ENCODE results near the gene RBM6.
A peak's percentile ranks its signal among the peaks of the same experiment; 100 is the strongest.
"Not testable (repeated sequence)": the region's sequence is repeated elsewhere in the genome, so short reads cannot be mapped to it uniquely, and the experiment has no call there.

Gene RBM6

GRCh38 chr3:49914906-49915305 lies 25.0 kb upstream of the RBM6 start:
- DNase-seq (ENCODE audit: low read depth) = no peak

GRCh38 chr3:49916686-49917085 lies 23.3 kb upstream of the RBM6 start:
- no peak for DNase-seq (ENCODE audit: low read depth)

DNA sequence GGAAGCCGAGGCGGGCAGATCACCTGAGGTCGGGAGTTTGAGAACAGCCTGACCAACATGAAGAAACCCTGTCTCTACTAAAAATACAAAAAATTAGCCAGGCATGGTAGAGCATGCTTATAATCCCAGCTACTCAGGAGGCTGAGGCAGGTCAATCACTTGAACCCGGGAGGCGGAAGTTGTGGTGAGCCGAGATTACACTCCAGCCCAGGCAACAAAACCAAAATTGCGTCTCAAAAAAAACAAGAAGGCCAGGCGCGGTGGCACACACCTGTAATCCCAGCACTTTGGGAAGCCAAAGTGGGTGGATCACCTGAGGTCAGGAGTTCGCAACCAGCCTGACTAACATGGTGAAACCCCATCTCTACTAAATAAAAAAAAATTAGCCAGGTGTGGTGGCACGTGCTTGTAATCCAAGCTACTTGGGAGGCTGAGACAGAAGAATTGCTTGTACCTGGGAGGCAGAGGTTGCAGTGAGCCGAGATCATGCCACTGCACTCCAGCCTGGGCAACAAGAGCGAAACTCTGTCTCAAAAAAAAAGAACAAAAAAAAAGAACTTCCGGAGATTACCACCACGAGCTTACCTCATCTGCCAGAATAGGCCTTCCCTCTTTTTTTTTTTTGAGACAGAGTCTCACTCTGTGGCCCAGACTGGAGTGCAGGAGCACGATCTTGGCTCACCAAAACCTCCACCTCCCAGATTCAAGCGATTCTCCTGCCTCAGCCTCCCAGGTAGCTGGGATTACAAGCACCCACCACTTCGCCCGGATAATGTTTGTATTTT lies 22.0 kb upstream of the RBM6 start:
- DNase-seq (ENCODE audit: low read depth) = not testable (repeated sequence)

DNA sequence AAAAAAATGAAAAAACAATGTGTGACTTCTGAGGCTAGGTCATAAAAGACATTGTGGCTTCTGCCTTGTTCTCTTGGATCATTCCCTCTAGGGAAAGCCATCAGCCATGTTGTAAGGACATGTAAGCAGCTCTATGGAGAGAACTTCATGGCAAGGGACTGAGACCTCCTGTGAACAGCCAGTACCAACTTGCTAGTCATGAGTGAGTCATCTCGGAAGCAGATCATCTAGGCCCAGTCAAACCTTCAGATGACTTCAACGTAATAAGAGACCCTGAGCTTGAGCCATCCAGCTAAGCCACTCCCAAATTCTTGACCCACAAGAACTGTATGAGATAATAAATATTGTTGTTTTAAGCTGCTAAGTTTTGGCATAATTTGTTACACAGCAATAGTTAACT lies 15.3 kb upstream of the RBM6 start:
- no peak for DNase-seq (ENCODE audit: low read depth)

- DNase-seq (ENCODE audit: low read depth) = no peak
These were observed 14.5 kb upstream of the RBM6 start for GRCh38 chr3:49925485-49925884.

GRCh38 chr3:49926117-49926728 lies 13.7 kb upstream of the RBM6 start:
- DNase-seq (ENCODE audit: low read depth) = no peak

GRCh38 chr3:49927798-49928197 lies 12.2 kb upstream of the RBM6 start:
- no peak for DNase-seq (ENCODE audit: low read depth)

DNA sequence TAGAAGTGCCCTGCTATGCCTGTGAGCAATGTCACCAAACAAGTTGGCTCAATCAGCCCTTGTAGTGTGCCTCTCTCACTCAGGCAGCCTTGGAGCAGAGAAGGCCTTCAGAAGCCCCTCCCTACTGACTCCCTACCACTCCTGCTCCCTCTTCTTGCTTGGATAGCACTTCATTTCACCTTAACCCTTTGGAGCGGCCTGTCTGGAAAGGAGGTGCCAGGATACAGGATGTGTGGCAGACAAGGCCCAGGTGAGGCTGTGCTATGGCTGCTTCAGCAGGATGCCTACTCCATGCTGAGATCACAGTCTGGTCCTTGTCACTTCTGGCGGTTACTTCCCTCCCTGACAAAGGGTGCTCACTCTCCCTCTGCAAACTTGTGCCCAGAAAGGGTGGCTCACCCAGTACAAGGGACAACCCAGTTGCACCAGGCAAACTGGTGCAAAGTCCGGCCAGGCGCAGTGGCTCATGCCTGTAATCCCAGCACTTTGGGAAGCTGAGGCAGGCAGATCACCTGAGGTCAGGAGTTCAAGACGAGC lies 11.4 kb upstream of the RBM6 start:
- DNase-seq (ENCODE audit: low read depth) = no peak

DNA sequence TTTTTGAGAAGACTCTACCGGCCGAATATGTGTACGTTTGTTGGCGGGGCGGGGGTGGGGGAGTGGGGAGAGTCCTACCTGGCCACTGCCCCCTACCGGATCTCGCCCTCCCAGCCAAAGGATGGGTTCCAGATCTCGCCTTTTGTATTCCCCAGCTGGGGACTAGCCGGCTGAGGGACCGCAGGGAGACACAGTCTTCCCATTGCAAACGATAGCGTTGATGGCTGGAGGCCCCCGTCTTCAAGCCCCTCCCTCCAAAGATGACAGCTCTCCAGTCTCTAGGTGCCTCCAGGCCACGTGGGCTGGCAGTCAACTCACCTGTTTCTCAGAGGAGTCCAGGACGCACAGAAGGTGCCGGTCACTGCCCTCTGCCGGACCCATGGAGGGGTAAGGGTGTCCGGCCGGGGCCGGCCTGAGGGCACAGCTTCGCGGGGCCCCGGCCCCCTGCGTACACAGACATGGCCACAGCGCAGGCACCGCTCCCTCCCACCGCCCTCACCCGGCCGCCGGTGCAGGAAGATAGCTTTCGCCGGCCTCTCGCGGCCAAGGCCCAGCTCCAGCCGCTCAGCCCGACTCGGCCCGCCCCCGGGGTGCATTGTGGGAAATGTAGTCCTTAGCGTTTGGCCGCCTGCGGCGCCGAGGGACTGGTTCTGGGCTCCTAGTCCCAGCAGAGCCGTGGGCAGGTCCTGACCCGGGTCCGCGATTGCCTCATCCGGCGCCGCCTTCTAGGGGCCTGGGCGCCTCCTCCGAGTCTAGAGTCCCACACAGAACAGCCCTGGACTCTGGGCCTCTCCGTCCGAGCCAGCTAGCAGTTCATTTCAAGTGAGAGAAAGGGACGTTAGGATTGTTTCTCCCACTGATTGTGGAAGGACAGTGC lies 10.4 kb upstream of the RBM6 start, which contains the start of gene MON1A:
Gene MON1A (minus strand): TSS at position 521 of the 877 bp plus-strand sequence. CDS start 16,465 bp downstream, outside the sequence.
- DNase-seq (ENCODE audit: low read depth) = peak; percentile 77

- DNase-seq (ENCODE audit: low read depth) = no peak
These were observed 9.7 kb upstream of the RBM6 start for GRCh38 chr3:49930168-49930690.

DNA sequence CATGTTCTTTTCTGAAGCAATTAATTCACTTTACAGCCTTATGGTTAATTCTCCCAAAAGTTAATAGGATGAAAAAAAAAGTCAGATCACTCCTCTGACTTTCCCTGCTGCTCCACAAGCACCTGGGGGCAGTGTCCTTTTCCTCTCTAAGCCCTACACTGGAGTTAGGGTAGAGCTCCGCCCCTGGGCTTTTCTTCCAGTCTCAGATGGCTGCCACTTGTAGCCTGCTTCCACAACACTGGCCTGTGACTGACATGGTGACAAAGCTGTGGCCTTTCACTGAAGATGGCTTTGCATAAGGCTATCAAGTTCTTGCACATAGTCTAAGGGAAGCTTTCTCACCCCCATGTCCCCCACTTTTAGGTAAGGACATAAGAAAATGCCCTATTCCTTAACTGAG lies 9.0 kb upstream of the RBM6 start:
- DNase-seq (ENCODE audit: low read depth) = no peak

- DNase-seq (ENCODE audit: low read depth) = not testable (repeated sequence)
These were observed 7.7 kb upstream of the RBM6 start for GRCh38 chr3:49932281-49932680.

DNA sequence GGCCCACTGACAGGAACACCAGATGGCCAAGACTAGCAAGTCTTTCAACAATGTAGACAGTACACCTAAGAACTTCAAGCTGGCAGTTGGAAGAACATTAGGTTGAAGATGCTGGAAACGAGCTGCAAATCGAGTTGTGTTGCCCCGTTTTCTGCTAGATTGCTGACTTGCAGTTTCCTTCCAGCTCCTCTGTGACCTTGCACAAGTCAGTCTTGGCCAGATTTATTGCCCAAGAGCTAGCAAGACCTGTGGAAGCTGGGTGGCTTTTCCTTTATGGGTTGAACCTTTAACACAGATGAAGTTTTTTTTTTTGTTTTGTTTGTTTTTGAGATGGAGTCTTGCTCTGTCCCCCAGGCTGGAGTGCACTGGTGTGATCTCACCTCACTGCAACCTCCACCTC lies 2.9 kb upstream of the RBM6 start:
- no peak for DNase-seq (ENCODE audit: low read depth)

DNA sequence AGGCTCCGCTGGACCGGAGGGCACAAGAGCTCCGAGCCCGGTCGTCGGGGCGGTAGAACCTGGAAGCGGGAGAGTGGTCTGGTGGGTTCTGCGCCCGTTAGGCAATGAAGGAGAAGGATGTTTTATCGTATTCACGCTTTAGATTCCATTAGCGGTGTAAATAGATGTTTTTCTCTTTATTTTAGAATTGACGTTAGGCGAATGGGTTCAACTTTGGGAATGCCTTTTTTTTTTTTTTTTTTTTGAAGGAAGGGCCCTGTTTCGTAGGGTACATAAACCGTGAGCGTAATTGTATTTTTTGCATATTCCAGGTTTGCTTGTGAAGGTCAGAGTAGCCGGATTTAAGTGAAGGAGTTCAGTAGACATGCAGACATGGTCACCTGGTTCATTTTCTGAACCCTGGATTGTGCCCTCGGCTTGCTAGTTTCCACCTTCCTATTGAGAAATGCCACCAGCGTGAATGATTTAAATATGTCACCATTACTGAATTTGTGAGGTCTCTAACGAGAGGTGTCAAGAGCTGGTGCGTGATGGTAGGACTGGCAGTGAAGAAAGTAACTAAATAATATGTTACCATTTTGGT lies 808 bp downstream of the RBM6 start:
- DNase-seq (ENCODE audit: low read depth) = no peak

- DNase-seq (ENCODE audit: low read depth) = no peak
These were observed 2.7 kb downstream of the RBM6 start for GRCh38 chr3:49942651-49943050.

DNA sequence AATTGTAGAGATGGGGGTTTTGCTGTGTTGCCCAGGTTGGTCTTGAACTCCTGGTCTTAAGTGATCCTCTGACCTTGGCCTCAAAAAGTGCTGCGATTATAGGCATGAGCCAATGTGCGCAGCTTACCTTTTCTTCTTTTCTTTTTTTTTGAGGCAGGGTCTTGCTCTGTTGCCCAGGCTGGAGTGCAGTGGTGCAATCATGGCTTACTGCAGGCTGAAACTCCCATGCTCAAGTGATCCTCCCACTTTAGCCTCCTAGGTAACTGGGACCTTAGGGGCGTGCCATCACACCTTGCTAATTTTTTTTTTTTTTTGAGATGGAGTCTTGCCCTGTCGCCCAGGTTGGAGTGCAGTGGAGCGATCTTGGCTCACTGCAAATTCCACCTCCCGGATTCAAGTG lies 13.0 kb downstream of the RBM6 start:
- no peak for DNase-seq (ENCODE audit: low read depth)

GRCh38 chr3:49955636-49956035 lies 15.7 kb downstream of the RBM6 start:
- no peak for DNase-seq (ENCODE audit: low read depth)

- DNase-seq (ENCODE audit: low read depth) = no peak
These were observed 26.4 kb downstream of the RBM6 start for GRCh38 chr3:49966233-49966942.

DNA sequence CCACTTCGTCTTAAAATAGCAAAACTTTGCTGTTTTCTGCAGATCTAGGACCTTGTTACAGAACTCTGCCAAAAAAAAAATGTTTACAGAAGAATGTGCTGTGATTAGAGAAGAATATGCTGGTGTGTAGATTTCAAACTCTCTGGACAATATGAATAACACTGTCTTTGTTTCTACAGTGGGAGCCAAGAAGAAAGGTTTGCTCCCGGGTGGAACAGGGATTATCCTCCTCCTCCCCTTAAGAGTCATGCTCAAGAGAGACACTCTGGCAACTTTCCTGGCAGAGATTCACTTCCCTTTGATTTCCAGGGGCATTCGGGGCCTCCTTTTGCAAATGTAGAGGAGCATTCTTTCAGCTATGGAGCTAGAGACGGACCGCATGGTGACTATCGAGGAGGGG lies 27.3 kb downstream of the RBM6 start:
- DNase-seq (ENCODE audit: low read depth) = no peak

- DNase-seq (ENCODE audit: low read depth) = no peak
These were observed 28.4 kb downstream of the RBM6 start for GRCh38 chr3:49968346-49968745.

DNA sequence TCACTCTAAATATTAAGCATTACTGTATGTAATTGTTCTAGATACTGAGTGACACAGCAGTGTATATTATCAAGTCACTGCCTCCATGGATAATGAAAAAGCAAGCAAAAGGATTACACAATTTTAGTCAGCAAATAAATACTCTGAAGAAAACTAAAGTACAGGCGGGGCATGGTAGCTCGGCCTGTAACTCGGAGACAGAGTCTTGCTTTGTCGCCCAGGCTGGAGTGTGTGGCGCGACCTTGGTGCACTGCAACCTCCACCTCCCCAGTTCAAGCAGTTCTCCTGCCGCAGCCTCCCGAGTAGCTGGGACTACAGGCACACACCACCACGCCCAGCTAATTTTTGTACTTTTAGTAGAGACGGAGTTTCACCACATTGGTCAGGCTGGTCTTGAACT lies 32.7 kb downstream of the RBM6 start:
- no peak for DNase-seq (ENCODE audit: low read depth)
